ENCODE measurements around the gene MARCHF3.

- TF ChIP-seq, protein P1, sequence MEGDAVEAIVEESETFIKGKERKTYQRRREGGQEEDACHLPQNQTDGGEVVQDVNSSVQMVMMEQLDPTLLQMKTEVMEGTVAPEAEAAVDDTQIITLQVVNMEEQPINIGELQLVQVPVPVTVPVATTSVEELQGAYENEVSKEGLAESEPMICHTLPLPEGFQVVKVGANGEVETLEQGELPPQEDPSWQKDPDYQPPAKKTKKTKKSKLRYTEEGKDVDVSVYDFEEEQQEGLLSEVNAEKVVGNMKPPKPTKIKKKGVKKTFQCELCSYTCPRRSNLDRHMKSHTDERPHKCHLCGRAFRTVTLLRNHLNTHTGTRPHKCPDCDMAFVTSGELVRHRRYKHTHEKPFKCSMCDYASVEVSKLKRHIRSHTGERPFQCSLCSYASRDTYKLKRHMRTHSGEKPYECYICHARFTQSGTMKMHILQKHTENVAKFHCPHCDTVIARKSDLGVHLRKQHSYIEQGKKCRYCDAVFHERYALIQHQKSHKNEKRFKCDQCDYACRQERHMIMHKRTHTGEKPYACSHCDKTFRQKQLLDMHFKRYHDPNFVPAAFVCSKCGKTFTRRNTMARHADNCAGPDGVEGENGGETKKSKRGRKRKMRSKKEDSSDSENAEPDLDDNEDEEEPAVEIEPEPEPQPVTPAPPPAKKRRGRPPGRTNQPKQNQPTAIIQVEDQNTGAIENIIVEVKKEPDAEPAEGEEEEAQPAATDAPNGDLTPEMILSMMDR (conservative IDR thresholded peaks at IDR 0.05) = no peak
- TF ChIP-seq ZFX (IDR thresholded peaks at IDR 0.05) = no peak
Observed at GRCh38 chr5:126899476-126899875, 130.9 kb downstream of the MARCHF3 start.

Measured in C4-2B (cell line).